ENCODE measurements around the gene NXNL1.
"Not testable (repeated sequence)": the region's sequence is repeated elsewhere in the genome, so short reads cannot be mapped to it uniquely, and the experiment has no call there.

The NXNL1 gene

GRCh38 chr19:17484520-17485185 is 23.9 kb upstream of the NXNL1 start:
- no peak for DNase-seq

DNA sequence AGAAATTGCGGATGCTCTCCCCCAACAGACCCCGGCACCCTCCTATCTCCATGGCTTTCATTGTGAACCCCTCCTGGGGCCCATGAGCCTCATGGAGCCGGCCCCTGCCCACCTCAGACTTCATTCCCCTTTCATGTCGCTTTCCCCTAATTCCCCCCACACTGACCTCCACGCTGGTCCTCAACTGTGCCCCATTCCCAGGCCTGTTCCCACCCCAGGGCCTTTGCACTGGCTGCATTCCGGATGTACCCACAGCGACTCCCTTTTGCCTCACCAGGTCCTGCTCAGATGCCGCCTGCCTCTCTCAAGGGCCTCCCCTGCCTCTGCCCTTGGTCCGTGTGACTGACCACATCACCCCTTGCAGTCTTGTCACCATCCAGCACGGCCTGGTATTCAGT is 22.9 kb upstream of the NXNL1 start:
- no peak for DNase-seq

- DNase-seq: no peak
These were observed 22.3 kb upstream of the NXNL1 start for GRCh38 chr19:17482877-17483604.

DNA sequence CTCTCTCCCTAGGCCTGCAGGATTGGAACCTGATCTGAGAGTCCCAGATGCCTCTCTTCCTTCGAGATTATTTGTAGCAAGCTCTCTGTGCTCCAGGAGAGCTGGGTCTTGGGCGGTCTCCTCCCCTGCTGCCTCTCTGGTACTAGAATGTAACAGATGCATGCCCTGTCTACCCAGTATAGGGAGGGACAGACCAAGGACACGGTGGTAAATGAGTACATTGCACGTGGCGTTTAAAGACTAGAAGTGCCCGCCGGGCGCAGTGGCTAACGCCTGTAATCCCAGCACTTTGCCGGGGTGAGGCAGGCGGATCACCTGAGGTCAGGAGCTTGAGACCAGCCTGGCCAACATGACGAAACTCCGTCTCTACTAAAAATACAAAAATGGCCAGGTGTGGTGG is 21.3 kb upstream of the NXNL1 start:
- no peak for DNase-seq

DNA sequence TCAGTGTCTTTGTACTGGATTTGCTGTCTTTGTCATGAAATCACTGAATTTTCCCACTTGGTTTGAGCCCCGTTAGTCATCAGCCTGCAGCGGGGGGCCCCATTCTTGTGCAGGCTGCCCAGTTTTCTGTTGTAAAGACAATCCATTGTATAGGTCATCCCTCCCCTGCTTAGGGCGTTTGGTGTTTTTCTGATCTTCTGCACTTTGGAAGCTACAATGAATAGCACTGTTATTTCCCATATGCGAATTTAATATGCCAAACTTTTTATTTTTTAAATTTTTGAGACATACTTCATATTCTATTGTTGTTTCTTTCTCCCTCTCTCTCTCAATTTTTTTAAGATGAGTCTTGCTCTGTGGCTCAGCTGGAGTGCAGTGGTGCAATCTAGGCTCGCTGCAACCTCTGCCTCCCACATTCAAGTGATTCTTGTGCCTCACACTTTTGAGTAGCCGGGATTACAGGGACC is 18.6 kb upstream of the NXNL1 start:
- no peak for DNase-seq

DNA sequence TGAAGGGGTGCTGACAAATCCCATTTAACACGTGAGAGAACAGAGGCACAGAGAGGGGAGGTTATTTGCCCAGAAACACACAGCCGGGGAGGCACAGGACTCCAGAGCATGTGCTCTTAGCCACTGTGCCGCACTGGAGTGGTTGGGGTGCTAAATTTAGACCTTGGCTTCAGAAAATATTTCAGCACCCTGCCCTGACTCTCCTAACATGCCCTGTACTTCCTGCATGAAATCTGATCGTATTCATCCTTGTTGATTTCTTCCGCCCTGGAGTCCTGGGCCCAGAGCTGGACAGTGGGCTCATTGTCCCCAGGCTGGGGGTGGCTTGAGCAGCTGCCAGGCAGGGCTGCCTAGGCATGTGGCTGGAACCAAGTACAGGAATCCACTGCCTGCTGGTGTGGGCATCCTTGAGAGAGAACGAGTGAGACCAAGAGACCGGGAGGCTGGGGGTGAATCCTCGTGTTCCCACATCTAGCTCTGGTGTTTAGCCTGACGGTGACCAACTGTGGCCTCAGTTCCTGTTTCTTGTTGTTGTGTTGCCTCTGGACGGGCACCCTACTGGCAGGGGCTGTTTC is 14.9 kb upstream of the NXNL1 start:
- DNase-seq: no peak

GRCh38 chr19:17475011-17475540 is 14.3 kb upstream of the NXNL1 start:
- not testable (repeated sequence) for DNase-seq

GRCh38 chr19:17473041-17473440 is 12.3 kb upstream of the NXNL1 start:
- no peak for DNase-seq

- DNase-seq: no peak
These were observed 10.8 kb upstream of the NXNL1 start for GRCh38 chr19:17471410-17472125.

GRCh38 chr19:17470068-17470841 is 9.5 kb upstream of the NXNL1 start, which contains the start of gene SLC27A1:
TSS of gene SLC27A1 (plus strand) at chr19:17470524. CDS start at chr19:17470541, 17 bp downstream.
- peak; percentile 76 for DNase-seq

- DNase-seq: no peak
These were observed 8.8 kb upstream of the NXNL1 start for GRCh38 chr19:17469481-17470067.

DNA sequence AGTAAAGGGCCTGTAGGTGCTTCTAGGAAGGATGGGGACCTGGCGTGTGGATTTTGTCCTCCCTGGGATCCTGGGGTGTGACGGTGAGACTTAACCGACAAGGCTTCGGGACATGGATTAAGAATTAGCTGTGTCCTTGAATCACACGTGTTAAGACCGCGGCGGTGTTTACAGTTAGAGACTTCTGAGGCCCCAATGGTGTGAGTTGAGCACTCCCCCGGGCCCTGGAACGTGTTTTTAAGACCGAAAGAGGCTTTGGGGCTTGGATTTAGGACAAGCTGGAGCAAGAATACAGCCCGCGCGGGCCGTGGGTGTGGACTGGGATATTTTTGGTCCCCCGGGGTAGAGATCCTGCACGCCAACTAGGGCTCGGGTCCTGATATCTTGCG is 8.4 kb upstream of the NXNL1 start:
- DNase-seq: no peak

DNA sequence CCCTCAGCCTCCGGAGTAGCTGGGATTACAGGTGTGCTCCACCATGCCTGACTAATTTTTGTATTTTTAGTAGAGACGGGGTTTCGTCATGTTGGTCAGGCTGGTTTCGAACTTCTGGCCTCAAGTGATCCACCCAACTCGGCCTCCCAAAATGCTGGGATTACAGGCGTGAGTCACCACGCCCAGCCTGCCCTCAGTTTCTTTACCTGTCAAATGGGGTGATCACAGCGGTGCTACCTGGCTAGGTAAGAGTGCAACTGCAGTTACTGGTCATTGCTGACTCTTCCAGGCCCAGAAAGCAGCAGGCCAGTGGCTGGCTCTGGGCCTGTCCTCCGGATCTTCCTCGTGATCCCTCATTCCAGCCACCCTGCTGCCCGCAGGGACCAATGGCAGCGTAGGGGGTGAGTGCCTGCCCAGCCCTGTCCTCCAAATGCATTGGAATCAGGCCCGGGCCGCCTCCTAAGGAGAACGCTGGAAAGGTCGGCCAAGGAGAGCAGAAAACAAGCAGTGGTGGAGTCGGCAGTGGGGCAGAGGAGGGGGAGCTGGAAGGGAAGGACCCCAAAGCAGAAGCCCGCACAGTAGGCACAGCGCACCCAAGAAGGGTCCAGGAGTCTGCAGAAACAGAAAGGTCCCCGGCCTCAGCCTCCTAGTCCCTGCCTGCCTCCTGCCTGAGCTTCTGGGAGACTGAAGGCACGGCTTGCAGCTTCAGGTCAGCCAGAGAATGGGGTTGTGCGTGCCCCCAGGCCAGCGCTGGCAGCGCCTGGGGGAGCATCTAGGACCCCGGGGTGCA is 7.8 kb upstream of the NXNL1 start:
- DNase-seq: no peak

DNA sequence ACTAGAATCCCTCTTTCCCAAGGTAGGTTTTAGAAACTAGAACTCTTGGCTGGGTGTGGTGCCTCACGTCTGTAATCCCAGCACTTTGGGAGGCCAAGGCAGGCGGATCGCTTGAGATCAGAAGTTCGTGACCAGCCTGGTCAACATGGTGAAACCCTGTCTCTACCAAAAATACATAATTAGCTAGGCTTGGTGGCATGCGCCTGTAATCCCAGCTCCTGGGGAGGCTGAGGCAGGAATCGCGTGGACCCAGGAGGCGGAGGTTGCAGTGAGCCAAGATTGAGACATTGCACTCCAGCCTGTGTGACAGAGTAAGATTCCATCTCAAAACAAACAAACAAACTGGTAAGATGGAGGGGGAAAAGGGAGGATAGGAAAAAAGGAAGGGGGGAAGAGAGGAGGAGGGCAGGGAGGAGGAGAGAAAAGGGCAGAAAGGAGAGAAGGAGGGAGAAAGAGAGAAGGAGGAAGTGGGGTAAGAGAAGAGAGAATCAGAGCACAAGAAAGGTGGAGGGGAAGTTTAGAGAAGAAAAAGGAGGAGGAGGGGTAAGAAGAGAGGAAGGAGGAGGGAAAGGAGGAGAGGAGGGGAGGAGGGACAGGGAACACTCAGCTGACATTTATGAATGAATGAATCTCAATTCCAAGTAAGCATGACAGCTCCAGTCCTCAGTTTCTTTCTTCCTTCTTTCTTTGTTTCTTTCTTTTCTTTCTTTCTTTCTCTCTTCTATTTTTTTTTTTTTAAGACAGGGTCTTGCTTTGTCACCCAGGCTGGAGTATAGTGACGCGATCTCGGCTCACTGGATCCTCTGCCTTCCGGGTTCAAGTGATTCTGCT is 7.0 kb upstream of the NXNL1 start:
- no peak for DNase-seq

DNA sequence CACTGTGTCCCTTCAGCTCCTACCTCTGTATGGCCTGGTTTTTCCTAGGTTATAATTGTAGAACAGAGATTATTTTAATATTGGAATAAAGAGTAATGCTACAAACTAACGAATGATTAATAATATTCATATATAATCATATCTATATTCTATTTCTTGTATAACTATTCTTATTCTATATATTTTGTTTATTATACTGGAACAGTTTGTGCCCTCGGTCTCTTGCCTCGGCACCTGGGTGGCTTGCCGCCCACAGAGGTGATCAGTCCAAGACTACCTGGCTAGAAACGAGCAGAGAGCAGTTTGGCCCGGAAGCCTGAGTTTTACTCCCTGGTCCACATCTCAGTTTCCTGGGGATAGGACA is 5.7 kb upstream of the NXNL1 start:
- DNase-seq: no peak

DNA sequence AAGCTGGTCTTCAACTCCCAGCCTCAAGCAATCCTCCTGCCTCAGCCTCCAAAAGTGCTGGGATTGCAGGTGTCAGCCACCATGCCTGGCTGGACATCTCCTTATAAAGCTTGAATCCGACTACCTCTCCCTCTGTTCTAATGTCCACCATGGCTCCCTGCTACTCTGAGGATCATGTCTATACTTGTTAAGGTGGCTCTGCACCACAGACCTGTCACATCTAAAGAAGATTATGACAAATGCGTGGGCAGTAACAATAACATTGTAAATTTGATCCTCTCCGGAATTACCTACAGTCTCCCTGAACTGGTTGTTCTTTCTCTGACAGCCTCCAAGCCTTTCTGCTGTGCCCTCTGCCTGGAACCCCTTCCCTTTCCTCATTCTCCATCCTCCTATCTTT is 1.8 kb downstream of the NXNL1 start:
- no peak for DNase-seq

DNA sequence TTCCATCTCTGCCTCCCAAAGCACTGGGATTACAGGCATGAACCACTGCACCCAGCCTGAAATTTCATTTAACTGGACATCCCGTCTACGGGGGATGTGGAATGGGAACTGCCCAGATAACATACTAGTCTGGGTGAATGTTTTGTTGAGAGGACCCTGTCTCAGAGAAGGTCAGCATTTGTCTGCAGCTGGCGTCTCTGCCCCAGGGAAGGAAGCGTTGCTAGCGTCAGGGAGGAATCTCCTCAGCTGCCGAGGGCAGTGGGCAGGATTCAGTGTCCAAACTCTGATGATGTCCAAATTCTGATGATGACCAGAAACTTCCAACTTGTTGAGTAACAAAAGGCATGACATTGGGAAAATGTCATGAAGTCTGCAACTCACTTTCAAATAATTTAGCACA is 3.1 kb downstream of the NXNL1 start:
- no peak for DNase-seq

GRCh38 chr19:17456127-17456526 is 4.6 kb downstream of the NXNL1 start:
- no peak for DNase-seq

- no peak for DNase-seq
These were observed 5.2 kb downstream of the NXNL1 start for GRCh38 chr19:17455308-17456123.

All from NCI-H2107 (cell line).